Skin epidermis (tissue), 12 donors: ENCODE data around the gene GABRE.

Experiments used
- H3K27ac ChIP-seq, 21 experiments: fragments of 200-600 bp; sonication (generic) in 11 of 21; one replicate each; pipeline ENCODE4 v1.5.0; 2020; ENCODE audit warnings: mild to moderate bottlenecking in 3 of 21, inconsistent platforms in 2 of 21, moderate library complexity in 2 of 21
- H3K4me3 ChIP-seq, 7 experiments: fragments of 200-600 bp; sonication (generic) in 2 of 7; one replicate each; pipeline ENCODE4 v1.5.0; 2020; ENCODE audit warnings: inconsistent platforms in 2 of 7, mild to moderate bottlenecking in 2 of 7, moderate library complexity in 1 of 7

GABRE gene, protein sequence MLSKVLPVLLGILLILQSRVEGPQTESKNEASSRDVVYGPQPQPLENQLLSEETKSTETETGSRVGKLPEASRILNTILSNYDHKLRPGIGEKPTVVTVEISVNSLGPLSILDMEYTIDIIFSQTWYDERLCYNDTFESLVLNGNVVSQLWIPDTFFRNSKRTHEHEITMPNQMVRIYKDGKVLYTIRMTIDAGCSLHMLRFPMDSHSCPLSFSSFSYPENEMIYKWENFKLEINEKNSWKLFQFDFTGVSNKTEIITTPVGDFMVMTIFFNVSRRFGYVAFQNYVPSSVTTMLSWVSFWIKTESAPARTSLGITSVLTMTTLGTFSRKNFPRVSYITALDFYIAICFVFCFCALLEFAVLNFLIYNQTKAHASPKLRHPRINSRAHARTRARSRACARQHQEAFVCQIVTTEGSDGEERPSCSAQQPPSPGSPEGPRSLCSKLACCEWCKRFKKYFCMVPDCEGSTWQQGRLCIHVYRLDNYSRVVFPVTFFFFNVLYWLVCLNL

DNA sequence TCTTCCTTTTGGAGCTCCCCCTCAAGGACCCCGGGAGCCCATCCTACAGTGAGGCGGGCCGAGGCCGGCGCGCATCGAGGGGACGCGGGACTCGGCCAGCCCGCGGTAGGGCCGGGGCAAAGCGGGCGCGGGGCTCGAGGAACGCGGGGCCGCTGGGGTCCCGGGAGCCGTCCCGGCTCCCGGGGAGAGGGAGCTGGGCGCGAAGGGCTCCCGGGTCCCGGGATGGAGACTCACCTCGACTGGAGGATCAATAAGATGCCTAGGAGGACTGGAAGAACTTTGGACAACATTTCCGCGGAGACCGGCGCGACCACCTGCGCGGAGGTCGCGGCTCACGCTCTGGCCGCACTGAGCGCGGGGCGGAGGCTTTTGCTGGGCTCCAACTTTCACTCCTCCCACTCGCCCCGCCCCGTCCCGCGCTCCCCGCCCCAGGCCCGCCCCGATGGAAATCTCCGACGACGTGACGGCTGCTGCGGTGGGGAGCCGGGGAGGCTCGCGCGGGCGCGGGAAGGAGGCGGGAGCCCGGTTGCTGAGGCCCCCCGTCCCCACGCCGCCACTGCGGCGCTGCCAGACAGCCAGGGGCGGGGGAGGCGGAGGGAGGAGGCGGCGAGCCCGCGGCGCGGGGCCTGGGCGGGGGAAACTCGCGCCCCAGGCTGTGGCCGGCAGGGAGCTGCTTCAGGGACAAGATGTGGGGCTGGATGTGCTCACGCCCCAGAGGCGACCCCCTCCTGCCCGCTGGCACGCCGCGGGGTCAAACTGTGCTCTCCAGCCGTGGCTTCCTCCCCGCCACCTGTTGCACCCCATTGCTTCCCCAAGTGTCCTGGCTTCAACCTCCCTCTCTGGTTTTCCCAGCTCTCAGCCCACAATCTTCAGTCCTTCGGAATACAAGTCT is at the start of gene GABRE:
Gene GABRE (minus strand): TSS at position 341 of the 892 bp plus-strand sequence. CDS start 51 bp downstream, at position 290.
- Histone ChIP-seq H3K27ac (peak within 1 kb of the TSS in 20 of 21 experiments; percentile 52 to 94 (median 82)), H3K4me3 (peak within 1 kb of the TSS; percentile 39 to 58 (median 51))

DNA sequence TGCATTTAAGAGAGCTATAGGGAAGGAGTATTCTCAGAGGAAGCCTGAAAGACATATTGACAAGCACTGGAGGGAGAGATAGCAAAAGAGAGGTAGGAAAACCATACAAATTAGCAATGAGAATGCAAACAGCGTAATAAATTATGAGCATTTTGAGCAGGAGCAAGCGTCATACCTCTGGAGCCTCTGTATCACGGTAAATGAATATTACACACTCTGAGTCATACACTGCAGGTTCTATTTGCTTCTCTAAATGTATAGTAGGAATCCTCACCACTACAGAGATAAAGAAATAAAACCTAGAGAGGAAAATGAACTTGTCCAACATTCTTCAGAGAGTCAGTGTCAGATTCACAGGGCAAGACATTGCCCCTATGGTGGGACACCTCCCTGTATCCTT is 46.4 kb upstream of the GABRE start:
- H3K4me3 ChIP-seq, result no peak overlapping the region
- no peak overlapping the region for H3K27ac ChIP-seq

DNA sequence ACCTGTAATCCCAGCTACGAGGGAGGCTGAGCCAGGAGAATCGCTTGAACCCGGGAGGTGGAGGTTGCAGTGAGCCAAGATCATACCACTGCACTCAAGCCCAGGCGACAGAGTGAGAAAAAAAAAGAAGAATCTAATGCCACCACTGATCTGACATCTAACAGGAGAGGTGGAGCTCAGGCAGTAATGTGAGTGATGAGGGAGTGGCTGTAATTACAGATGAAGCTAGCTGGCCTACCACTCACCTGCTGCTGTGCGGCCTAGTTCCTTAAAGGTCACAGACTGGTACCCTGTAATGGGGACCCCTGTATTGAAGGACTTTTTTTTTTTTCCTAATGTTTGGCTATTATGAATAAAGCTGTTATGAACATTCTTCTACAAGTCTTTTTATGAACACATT is 25.3 kb upstream of the GABRE start:
- no peak overlapping the region for H3K4me3 ChIP-seq
- H3K27ac ChIP-seq, result no peak overlapping the region

DNA sequence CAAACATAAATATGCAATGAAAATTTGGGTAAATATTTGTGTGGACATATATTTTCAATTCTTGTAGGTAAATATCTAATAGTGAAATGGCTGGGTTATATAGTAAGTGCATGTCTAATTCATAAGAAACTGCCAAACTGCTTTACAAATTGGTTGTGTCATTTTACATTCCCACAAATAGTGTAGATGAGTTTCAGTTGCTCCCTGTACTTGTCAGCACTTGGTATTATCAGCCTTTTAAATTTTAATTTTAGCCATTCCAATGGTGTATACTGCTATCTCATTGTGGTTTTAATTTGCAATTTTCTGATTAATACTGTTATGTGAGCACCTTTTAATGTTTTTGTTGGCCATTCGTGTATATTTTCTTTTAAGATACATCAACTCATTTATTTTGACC is 23.1 kb upstream of the GABRE start:
- H3K4me3 ChIP-seq, result no peak overlapping the region
- no peak overlapping the region for H3K27ac ChIP-seq

DNA sequence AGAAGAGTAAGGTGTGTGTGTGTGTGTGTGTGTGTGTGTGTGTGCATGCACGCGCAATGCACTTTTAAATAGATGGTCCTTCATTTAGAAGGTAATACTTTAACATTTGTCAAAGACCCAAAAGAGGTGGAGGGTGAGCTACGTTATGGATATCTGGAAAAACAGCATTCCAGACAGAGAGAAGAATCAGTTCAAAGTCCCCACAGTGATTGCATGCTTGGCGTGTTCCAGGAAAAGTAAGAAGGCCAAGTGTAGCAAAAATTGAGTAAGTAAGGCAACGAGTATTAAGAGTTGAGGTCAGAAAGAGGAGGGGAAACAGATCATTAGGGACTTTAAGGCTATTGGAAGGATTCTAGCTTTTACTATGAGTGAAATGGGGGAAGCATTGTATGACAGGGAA is 21.9 kb upstream of the GABRE start:
- no peak overlapping the region for H3K4me3 ChIP-seq
- no peak overlapping the region for H3K27ac ChIP-seq

DNA sequence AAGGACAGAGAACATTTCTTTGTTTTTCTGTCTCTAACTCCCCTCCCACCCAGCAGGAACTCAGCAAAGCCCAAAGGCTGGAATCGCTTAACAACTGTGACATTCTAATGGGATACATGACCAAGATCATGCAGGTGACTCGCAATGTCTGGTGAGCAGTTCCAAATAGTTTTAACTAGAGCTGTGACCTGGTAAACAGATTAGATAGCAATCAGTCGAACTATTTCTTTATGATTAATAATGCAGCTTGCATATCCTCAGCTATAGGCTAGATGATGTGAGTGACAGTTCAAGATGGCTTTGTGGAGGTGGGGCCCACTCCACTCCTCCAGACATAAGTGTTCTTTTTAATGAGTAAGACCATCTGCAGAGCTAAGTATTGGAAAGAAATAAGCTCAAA is 20.0 kb upstream of the GABRE start:
- H3K4me3 ChIP-seq, result no peak overlapping the region
- H3K27ac ChIP-seq, result no peak overlapping the region

DNA sequence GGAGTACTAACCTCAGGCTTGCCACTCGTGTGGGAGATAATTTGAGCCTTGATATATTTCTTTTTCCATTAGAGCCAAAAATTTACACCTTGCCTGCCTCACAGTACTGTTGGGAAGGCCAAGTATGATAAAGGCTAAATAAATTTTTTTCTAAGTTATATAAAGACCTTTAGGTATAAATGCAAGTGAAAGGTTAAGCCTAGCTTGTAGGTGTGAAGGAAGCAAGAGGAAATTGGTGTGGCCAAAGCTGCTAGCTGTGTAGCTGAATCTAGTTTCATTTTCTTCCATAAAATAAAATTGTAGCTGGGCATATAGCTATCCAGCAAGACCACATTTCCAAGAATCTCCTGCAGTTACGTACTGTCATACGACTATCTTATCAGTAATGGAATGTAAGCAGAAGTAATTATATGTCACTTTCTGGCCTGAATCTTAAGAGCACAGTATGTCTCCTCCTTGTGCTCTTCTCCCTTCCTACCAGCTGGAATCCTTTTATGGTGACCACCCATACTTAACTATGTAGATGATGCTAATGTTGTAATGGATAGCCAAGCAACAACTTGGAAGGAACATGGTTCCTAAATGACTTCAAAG is 14.3 kb upstream of the GABRE start:
- Histone ChIP-seq H3K27ac (no peak overlapping the region), H3K4me3 (no peak overlapping the region)

DNA sequence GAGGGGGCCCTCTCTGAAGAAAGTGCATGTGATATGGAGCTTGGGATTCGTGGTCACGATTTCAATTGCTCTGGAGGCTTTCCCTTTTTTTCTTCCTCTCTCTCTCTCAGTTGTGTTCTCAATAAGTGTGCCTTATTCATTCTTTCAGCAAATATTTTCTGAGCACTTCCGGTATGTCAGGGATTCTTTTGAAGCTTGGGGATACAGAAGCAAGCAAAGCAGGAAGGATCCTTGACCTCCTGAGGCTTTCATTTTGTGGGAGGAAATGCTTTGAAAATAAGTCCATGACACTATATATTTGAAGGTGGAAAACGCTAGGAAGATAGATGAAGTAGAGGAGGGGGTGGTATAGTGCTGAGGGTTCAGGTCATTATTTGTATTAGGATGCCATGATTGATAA is 12.6 kb upstream of the GABRE start:
- H3K4me3 ChIP-seq, result no peak overlapping the region
- no peak overlapping the region for H3K27ac ChIP-seq

DNA sequence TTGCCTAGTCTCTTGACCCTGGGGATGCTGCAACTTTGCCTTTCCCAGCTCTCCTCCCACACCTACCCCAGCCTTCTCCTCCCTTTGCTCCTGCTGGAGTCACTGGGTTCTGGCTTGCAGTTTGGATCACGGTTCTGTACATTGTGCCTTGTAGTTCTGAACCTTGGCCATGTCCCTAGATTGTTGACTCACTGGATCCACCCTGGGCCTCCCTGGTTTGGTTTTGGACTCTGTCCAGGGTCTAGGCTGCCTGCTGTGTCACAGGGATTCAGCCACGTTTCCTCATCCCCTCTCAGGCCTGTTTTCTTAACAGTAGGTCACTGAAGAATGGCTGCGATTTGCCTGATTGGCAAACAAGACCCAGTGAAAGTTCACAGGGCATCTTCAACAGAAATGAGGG is 11.5 kb upstream of the GABRE start:
- Histone ChIP-seq H3K27ac (no peak overlapping the region), H3K4me3 (no peak overlapping the region)

DNA sequence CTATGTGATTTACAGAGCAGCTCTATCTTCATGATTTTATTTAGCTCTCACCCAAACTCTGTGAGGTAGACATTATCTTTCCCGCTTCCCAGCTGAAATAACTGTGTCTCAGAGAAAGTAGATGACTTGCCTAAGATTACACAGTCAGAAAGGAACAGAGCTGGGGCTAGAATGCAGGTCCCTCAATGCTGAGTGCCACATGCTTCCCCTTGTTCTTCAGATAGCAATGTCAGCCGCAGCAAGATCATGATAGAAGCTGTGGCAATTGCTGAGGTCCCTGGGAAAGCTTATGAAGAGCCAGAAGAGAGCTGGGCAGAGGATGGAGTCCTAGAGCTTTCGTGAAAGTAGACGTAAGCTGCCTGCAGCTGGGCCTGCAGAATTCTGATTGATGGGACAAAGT is 11.1 kb upstream of the GABRE start:
- peak overlapping the region in 2 of 21 experiments; percentile 60 to 72 for H3K27ac ChIP-seq
- H3K4me3 ChIP-seq, result no peak overlapping the region

DNA sequence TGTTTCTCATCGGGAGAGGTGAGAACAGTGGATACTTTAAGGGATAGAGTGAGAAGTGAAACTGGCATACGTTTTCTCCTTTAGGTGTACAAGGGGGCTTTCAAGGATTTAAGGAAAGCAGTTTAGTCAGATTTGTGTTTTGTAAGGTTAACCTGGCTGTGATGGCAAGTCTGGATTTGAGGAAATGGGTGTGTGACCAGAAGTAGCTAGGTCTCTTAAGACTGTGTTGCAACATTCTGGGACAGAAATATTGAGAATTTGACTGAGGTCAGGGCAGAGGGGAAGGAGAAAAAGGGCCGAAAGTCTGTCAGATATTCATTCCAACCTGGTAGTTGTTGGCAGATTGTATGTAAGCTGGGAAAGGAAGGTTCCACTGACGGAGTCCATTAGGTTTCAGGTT is 10.4 kb upstream of the GABRE start:
- Histone ChIP-seq H3K27ac (peak overlapping the region in 9 of 21 experiments; percentile 11 to 72 (median 50)), H3K4me3 (no peak overlapping the region)

DNA sequence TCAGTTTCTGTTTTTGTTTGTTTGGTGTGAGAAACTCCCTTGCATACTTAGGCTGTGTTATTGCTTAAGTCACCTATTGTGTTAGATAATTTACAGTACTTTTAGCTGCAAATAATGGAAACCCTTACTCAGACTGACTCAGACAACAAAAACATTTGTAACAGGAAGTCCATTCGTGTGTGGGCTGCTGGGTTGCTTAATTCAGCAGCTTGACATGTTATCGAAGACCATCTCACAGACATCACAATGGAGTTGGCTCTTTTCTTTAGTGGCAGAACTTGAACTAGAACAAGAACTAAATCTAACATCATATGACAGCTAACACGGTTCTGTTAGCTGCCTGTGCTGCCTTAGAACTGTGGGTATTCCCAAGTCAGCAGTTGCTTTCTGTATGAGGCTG is 9.9 kb upstream of the GABRE start:
- no peak overlapping the region for H3K4me3 ChIP-seq
- peak overlapping the region in 9 of 21 experiments; percentile 11 to 72 (median 50) for H3K27ac ChIP-seq

DNA sequence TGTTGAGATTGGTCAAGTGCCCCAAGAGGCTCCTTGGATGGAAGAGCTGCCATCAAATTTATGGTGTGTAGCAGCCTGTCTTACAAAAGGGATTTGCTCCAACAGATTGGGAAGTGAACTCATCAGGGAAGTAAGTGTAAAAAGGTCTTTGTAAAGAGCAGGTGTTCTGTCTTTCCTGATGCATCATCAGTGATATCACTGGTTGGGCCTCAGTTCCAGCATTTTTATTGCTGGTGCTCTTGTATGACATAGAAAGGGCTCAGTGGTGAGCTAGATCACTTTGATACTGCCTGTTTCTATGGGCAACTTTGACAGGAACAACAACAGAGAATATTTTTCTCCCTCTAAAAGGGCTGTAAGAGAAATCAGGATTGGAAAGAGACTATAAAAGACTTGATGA is 8.7 kb upstream of the GABRE start:
- H3K27ac ChIP-seq, result peak overlapping the region in 3 of 21 experiments; percentile 24 to 69 (median 41)
- no peak overlapping the region for H3K4me3 ChIP-seq

DNA sequence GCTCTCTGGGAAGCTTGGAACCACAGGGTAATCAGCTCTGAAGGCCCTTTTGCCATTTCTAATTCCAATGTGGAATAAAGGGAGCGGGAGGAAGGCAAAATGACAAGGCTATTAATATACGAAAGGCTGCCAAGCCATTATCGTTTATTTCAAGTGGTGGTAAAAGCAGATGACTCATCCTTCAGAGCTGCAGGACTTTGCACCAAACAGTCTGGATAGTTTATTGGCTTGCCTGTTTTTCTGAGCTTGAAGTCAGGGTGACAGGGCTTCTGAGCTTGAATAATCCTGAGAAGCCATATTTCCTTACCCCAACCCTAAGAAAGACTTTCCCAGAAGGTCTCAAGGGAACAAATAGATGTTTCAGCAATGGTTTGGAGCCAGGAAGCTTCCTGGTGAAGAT is 7.7 kb upstream of the GABRE start:
- peak overlapping the region in 2 of 21 experiments; percentile 41 to 45 for H3K27ac ChIP-seq
- no peak overlapping the region for H3K4me3 ChIP-seq

DNA sequence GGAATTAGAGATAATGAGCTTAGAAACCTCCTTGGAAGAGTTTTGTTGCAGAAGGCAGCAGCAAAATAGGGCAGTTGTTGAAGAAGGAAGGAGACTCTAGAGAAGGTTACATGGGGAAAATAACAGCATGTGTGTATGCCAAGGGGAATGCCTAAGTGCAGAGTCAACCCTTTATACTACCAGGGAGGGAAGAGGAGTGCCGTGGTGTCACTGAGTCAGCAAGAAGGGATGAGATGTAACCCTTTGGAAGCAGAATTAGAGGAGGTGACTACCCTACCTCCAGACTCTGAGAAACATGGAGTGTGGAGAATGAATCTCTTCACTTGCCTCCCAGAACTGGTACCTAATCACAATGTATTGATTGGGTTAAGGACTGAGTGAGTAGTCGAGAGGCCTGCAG is 6.7 kb upstream of the GABRE start:
- peak overlapping the region in 2 of 21 experiments; percentile 6 to 18 for H3K27ac ChIP-seq
- no peak overlapping the region for H3K4me3 ChIP-seq

DNA sequence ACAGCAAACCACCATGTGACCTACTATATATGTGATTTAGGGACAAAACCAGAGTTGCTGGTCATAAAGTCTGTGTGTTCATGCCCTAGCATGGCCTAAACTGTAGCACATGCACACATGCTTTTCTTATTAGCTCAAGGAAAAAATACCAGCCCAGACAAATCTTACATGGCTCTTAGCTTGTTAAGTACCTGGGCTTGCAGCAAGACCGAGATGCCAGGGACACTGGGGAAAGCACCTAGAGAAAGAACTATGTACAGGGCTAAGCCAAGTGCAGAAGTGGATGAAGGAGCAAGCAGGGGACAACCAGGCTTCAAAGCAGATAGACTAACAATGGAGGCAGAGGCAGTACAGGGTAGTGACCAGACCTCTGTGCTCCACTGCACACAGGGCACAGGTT is 3.4 kb upstream of the GABRE start:
- no peak overlapping the region for H3K4me3 ChIP-seq
- H3K27ac ChIP-seq, result no peak overlapping the region

DNA sequence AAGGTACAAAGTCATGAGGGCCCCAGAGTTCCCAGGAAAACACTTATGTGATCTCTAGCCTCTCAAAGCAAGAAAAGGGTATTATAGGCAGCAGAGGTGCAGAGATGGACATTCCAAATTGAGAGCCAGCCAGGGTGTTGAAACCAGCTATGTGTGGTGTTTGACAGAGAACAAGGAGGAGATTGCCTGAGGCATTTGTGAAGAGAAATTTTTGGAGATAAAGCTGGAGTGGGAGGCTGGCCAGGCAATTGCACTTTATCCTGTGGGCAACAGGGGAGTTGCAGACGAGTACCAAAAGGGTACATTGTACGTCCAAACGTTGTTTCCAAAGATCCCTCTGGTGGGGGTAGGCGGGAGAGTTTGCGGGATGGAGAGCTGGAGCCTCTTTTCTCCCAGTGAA is 2.5 kb upstream of the GABRE start:
- H3K27ac ChIP-seq, result no peak overlapping the region
- H3K4me3 ChIP-seq, result no peak overlapping the region

DNA sequence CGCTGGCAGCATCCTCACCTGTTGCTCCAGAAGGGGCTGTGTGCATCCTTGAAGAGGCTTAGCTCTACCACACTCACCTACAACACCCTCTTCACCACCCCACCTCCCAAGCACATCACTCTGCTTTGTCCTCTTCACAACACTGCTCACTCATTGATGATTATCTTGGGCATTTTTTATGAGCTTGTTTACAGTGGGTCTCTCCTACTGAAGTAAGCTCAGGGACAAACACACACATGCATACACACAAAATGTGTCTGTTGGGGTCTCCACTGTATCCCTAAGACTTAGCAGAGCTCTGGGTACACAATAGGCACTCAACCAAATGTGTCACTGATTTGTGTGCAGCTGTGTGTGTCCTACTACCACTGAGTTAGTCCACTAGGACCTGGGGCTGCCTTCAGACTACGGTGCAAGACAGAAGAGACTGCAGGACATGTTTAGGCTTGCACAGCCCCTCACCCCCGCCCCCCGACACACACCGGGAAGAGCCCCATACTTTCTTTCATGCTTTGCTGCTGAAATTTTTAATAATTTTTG is 1.3 kb upstream of the GABRE start:
- Histone ChIP-seq H3K27ac (no peak overlapping the region), H3K4me3 (no peak overlapping the region)

DNA sequence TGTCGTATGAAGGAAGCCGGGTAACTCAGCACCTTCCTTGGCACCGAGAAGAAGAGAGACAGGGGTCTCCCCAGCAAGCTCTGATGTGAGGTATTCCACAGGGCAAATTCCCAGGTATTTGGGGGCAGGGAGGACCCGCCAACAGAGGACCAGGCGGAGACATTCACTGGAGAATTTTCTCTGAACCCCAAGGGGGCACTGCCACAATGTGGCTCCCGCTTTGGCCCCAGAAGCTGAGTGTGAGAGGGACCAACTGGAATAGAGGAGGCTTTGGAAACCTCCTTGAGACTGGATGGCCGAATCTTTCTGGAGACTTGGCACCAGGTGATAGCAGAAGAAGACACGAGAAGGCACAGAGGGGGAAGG is 735 bp upstream of the GABRE start:
- H3K27ac ChIP-seq, result peak overlapping the region in 3 of 21 experiments; percentile 87 to 94 (median 89)
- H3K4me3 ChIP-seq, result peak overlapping the region in 4 of 7 experiments; percentile 46 to 58 (median 54)

DNA sequence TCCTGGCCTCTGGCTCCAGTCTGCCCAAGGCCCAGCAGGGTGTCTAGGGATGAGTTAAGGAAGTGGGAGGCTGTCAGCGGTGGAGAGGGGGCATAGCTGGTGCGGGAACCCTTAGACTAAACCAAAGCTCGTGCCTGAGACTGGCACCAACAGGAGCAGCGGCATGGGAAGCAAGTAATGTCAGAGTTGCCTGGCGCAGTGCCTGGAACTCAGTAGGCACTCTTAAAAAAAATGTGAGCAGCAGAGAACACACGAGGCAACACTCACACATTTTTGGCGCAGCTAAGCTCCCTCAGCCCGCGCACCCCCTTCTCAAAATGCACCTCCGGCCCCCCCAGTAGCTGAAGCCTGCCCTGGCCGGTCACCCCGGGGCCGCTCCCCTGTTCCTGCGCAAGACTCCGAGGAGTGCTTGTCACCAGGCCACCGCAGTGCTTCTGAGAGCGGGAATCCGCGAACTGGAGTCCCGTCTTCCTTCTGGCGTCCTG is 583 bp downstream of the GABRE start:
- Histone ChIP-seq H3K27ac (peak overlapping the region in 20 of 21 experiments; percentile 52 to 94 (median 82)), H3K4me3 (peak overlapping the region; percentile 39 to 58 (median 51))
